Mesendoderm (in vitro differentiated cells): ENCODE data around the gene PNLIPRP2.

ENCODE experiments used
- DNase-seq: peaks from one replicate; pipeline ENCODE4 v3.0.0; 2013
- H2AK5ac ChIP-seq: 2 replicates; pipeline ENCODE4 v1.6.1; 2013; ENCODE audit warnings: low read length, inconsistent platforms
- H2BK120ac ChIP-seq: 2 replicates; pipeline ENCODE4 v1.6.1; 2013; ENCODE audit warnings: low read depth, mild to moderate bottlenecking, low read length, moderate library complexity, mixed read lengths
- H2BK15ac ChIP-seq: replicated peaks from 2 replicates; pipeline ENCODE4 v1.6.1; 2013; ENCODE audit warnings: low read depth, mild to moderate bottlenecking, moderate library complexity
- H2BK5ac ChIP-seq: 2 replicates; pipeline ENCODE4 v1.6.1; 2013; ENCODE audit warnings: low read length, inconsistent platforms
- H3K18ac ChIP-seq: 2 replicates; pipeline ENCODE4 v1.6.1; 2013; ENCODE audit warnings: mild to moderate bottlenecking, low read length, mixed read lengths
- H3K23ac ChIP-seq: one replicate; pipeline ENCODE4 v1.6.1; 2013; ENCODE audit warnings: low read length
- H3K27ac ChIP-seq: 2 replicates; pipeline ENCODE4 v1.5.1; 2013; ENCODE audit warnings: low read depth, mild to moderate bottlenecking, inconsistent platforms, low read length, moderate library complexity
- H3K27me3 ChIP-seq: 2 replicates; pipeline ENCODE4 v1.6.1; 2013; ENCODE audit warnings: low read length, control low read depth, mild to moderate bottlenecking, inconsistent platforms; ENCODE audit not compliant: insufficient read depth, poor library complexity
- H3K36me3 ChIP-seq: 2 replicates; pipeline ENCODE4 v1.6.1; 2013; ENCODE audit warnings: low read length, inconsistent platforms; ENCODE audit not compliant: control insufficient read depth, insufficient read depth
- H3K4ac ChIP-seq: one replicate; pipeline ENCODE4 v1.6.1; 2013; ENCODE audit warnings: low read depth, mild to moderate bottlenecking, low read length, moderate library complexity
- H3K4me1 ChIP-seq: 2 replicates; pipeline ENCODE4 v1.6.1; 2013; ENCODE audit warnings: low read depth, low read length, inconsistent platforms; ENCODE audit not compliant: control insufficient read depth
- H3K4me2 ChIP-seq: 2 replicates; pipeline ENCODE4 v1.6.1; 2013; ENCODE audit warnings: low read length
- H3K4me3 ChIP-seq: 2 replicates; pipeline ENCODE4 v1.5.1; 2013; ENCODE audit warnings: mild to moderate bottlenecking, low read length
- H3K56ac ChIP-seq: one replicate; pipeline ENCODE4 v1.6.1; 2013; ENCODE audit warnings: low read length
- H3K79me1 ChIP-seq: 2 replicates; pipeline ENCODE4 v1.6.1; 2013; ENCODE audit warnings: low read length, inconsistent platforms
- H3K79me2 ChIP-seq: 2 replicates; pipeline ENCODE4 v1.6.1; 2013; ENCODE audit warnings: mild to moderate bottlenecking, low read length; ENCODE audit not compliant: control insufficient read depth, insufficient read depth
- H3K9ac ChIP-seq: 2 replicates; pipeline ENCODE4 v1.6.1; 2013; ENCODE audit warnings: low read length, inconsistent platforms
- H4K5ac ChIP-seq: one replicate; pipeline ENCODE4 v1.6.1; 2013; ENCODE audit warnings: low read length
- H4K8ac ChIP-seq: one replicate; pipeline ENCODE4 v1.6.1; 2013; ENCODE audit warnings: low read depth, mild to moderate bottlenecking, control low read depth, low read length, moderate library complexity
- WGBS: extraction: QIAGEN DNeasy Blood & Tissue Kit; methylation state at CpG from one replicate; pipeline ENCODE4 v1.1.7; 2013; ENCODE audit warnings: low lambda C conversion rate, missing lambda C conversion rate; ENCODE audit not compliant: insufficient coverage; ENCODE audit errors: extremely low coverage; 5-methylcytosine and 5-hydroxymethylcytosine counted together

Gene PNLIPRP2

DNA sequence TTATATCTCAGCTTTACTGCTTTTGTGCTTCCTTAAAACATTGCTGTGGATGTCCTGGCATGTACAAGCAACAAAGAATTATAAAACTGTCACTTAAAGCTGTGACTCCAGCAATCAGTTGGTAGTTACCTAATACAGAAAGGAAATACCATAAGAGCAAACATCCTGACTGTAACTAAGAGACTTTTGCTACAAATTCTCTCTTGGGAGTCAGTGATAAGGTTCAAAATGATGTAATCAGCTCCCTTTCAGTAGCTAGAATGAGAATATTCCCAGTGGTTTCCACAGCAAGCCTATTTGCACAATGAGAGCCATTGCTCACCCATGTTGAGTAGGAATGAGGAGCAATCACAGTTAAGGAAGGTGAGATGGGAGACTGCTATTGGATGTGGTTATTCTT, 22.4 kb upstream of the PNLIPRP2 start:
- Histone ChIP-seq H3K4me2 (no peak overlapping the region), H2AK5ac (no peak overlapping the region), H3K56ac (no peak overlapping the region), H2BK120ac (no peak overlapping the region), H4K8ac (no peak overlapping the region), H3K23ac (no peak overlapping the region), H3K4ac (no peak overlapping the region), H3K18ac (no peak overlapping the region), H3K79me1 (no peaks in the 10 kb centered on the region), H3K4me1 (no peaks in the 10 kb centered on the region), H3K27me3 (no peaks in the 10 kb centered on the region), H4K5ac (no peak overlapping the region), H3K9ac (no peak overlapping the region), H3K4me3 (no peak overlapping the region), H2BK5ac (no peak overlapping the region), H2BK15ac (no peak overlapping the region), H3K27ac (no peak overlapping the region), H3K36me3 (no peaks in the 10 kb centered on the region), H3K79me2 (no peaks in the 10 kb centered on the region)
- DNase-seq: no peak

DNA sequence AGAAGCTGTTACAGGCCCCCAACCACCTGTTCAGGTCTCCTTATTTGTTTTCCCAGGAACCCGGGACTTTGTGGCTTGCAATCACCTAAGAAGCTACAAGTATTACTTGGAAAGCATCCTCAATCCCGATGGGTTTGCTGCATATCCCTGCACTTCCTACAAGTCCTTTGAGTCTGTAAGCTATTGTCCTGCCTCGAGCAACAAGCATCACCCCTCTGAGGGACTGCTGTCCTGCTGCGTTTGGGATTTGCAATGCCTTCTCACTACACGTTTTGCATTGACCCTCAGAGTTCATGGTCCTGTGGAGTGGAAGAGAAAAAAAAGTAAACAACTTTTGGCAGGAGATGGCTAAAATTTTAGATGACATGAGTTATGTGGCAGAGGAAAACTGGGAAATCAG, 20.8 kb upstream of the PNLIPRP2 start:
- Histone ChIP-seq H3K27ac (no peak overlapping the region), H2BK5ac (no peak overlapping the region), H3K36me3 (no peaks in the 10 kb centered on the region), H2AK5ac (no peak overlapping the region), H3K27me3 (no peaks in the 10 kb centered on the region), H3K23ac (no peak overlapping the region), H3K18ac (no peak overlapping the region), H3K4me2 (no peak overlapping the region), H2BK120ac (no peak overlapping the region), H3K79me2 (no peaks in the 10 kb centered on the region), H2BK15ac (no peak overlapping the region), H4K5ac (no peak overlapping the region), H3K4ac (no peak overlapping the region), H3K9ac (no peak overlapping the region), H3K79me1 (no peaks in the 10 kb centered on the region), H4K8ac (no peak overlapping the region), H3K4me3 (no peak overlapping the region), H3K56ac (no peak overlapping the region), H3K4me1 (no peaks in the 10 kb centered on the region)
- DNase-seq: no peak
- WGBS: no CpG with 5 or more reads among the region's 5 CpGs

DNA sequence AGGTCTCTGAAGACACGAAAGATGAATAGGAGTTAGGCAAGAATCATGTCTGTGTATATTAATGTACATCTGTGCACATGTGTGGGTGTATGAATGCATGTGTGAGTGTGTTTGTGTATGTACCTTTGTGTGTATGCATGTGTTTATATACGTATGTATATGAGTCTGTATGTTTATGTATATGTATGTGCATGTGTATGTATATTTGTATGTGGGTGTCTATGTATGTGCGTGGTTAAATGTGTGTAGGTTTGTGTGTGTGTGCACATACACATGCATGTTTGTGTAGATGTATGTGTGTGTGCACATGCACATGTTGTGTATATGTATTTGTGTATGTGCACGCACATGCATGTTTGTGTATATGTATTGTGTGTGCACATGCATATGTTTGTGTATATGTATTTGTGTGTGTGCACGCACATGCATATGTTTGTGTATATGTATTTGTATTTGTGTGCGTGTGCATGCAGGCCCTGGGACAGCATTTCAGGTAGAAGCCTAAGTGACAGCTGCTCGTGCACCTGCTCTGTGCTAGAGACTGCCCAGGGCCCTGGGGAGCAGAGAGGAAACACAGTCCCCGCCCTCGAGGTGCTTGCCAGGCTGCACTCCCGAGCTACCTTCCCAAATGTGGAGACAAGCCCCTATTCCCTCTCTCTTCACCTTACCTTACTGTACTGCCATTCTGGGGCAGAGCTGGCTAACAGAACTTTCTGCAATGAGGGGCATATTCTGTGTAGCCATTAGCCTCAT, 17.9 kb upstream of the PNLIPRP2 start:
- H3K4me2 ChIP-seq: no peak overlapping the region
- H3K56ac ChIP-seq: no peak overlapping the region
- H2BK120ac ChIP-seq: no peak overlapping the region
- H3K79me1 ChIP-seq: no peaks in the 10 kb centered on the region
- H3K4me3 ChIP-seq: no peak overlapping the region
- no peak overlapping the region for H4K5ac ChIP-seq
- H2BK5ac ChIP-seq: no peak overlapping the region
- H3K36me3 ChIP-seq: no peaks in the 10 kb centered on the region
- H3K23ac ChIP-seq: no peak overlapping the region
- H3K27me3 ChIP-seq: no peaks in the 10 kb centered on the region
- H3K4me1 ChIP-seq: no peaks in the 10 kb centered on the region
- no peak overlapping the region for H3K9ac ChIP-seq
- no peaks in the 10 kb centered on the region for H3K79me2 ChIP-seq
- no CpG with 5 or more reads among the region's 10 CpGs for WGBS
- no peak overlapping the region for H3K18ac ChIP-seq
- no peak for DNase-seq
- no peak overlapping the region for H2BK15ac ChIP-seq
- no peak overlapping the region for H4K8ac ChIP-seq
- H3K27ac ChIP-seq: no peak overlapping the region
- no peak overlapping the region for H2AK5ac ChIP-seq
- H3K4ac ChIP-seq: no peak overlapping the region

DNA sequence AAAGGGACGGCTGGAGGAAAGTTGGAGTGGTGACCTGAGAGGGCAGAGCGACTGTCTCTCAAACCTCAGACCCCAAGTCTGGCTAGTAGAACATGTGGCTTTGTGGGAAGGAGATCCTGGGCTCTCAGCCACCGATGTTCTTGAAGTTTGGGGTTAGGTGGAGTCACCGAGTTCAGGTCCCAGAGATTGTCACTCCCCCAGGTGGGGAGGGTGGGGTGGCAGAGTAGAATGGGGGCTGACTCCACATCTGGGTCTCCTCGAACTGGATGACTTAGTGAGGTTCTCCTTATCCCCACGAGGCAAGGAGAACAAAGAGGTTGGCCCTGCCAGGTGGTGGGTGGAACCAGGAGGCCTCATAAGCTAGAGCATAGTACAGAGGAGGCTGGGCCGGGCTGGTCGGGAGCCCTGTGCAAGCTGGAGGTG, 14.7 kb upstream of the PNLIPRP2 start:
- H3K18ac ChIP-seq: no peak overlapping the region
- no peak overlapping the region for H2BK15ac ChIP-seq
- no peak overlapping the region for H3K23ac ChIP-seq
- H3K4me3 ChIP-seq: no peak overlapping the region
- no peaks in the 10 kb centered on the region for H3K79me1 ChIP-seq
- no peaks in the 10 kb centered on the region for H3K27me3 ChIP-seq
- no peaks in the 10 kb centered on the region for H3K79me2 ChIP-seq
- H3K4ac ChIP-seq: no peak overlapping the region
- no peak overlapping the region for H2BK120ac ChIP-seq
- no peak overlapping the region for H2BK5ac ChIP-seq
- WGBS: no CpG with 5 or more reads among the region's 8 CpGs
- no peaks in the 10 kb centered on the region for H3K36me3 ChIP-seq
- H3K4me1 ChIP-seq: no peaks in the 10 kb centered on the region
- no peak overlapping the region for H3K27ac ChIP-seq
- no peak overlapping the region for H3K9ac ChIP-seq
- no peak for DNase-seq
- H4K5ac ChIP-seq: no peak overlapping the region
- no peak overlapping the region for H3K56ac ChIP-seq
- no peak overlapping the region for H2AK5ac ChIP-seq
- no peak overlapping the region for H3K4me2 ChIP-seq
- no peak overlapping the region for H4K8ac ChIP-seq

DNA sequence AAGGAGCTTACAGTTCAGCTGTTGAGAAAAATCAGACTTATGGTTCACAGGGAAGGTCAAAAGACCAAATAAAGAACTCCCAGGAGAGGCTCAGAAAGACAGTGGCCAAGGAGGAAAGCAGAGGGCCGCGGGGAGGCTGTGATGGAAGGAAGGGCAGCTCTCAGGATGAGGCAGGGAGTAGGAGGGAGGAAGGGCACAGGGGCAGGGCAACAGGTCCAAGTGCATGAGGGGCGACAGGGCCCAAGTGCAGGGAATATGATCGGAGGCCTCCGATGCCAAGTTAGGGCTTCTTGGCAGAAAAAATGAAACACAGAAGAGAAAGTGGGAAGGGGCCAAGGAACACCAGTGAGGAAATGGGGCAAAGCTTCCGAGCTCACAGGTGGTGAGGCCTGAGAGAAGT, 13.4 kb upstream of the PNLIPRP2 start:
- Histone ChIP-seq H3K36me3 (no peaks in the 10 kb centered on the region), H3K27me3 (no peaks in the 10 kb centered on the region), H2BK15ac (no peak overlapping the region), H3K18ac (no peak overlapping the region), H3K79me2 (no peaks in the 10 kb centered on the region), H4K8ac (no peak overlapping the region), H3K4me1 (no peaks in the 10 kb centered on the region), H3K56ac (no peak overlapping the region), H2AK5ac (no peak overlapping the region), H3K79me1 (no peaks in the 10 kb centered on the region), H3K27ac (no peak overlapping the region), H4K5ac (no peak overlapping the region), H3K23ac (no peak overlapping the region), H2BK120ac (no peak overlapping the region), H3K4me3 (no peak overlapping the region), H2BK5ac (no peak overlapping the region), H3K9ac (no peak overlapping the region), H3K4ac (no peak overlapping the region), H3K4me2 (no peak overlapping the region)
- no CpG with 5 or more reads among the region's 6 CpGs for whole genome bisulfite sequencing
- no peak for DNase-seq
